ENCODE measurements around the gene ARHGAP4.

Gene ARHGAP4

GRCh38 chrX:153906126-153906917 is 19.7 kb downstream of the ARHGAP4 start:
- no peak for DNase-seq (ENCODE audit: low read depth in 2 of 2)

DNA sequence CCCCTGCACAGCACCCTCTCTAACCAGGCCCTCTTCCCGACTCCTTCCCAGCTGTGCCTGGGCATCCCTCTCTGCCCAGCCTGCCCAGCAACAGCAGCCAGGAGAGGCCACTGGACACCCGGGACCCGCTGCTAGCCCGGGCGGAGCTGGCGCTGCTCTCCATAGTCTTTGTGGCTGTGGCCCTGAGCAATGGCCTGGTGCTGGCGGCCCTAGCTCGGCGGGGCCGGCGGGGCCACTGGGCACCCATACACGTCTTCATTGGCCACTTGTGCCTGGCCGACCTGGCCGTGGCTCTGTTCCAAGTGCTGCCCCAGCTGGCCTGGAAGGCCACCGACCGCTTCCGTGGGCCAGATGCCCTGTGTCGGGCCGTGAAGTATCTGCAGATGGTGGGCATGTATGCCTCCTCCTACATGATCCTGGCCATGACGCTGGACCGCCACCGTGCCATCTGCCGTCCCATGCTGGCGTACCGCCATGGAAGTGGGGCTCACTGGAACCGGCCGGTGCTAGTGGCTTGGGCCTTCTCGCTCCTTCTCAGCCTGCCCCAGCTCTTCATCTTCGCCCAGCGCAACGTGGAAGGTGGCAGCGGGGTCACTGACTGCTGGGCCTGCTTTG is 20.5 kb downstream of the ARHGAP4 start:
- no peak for DNase-seq (ENCODE audit: low read depth in 2 of 2)

DNA sequence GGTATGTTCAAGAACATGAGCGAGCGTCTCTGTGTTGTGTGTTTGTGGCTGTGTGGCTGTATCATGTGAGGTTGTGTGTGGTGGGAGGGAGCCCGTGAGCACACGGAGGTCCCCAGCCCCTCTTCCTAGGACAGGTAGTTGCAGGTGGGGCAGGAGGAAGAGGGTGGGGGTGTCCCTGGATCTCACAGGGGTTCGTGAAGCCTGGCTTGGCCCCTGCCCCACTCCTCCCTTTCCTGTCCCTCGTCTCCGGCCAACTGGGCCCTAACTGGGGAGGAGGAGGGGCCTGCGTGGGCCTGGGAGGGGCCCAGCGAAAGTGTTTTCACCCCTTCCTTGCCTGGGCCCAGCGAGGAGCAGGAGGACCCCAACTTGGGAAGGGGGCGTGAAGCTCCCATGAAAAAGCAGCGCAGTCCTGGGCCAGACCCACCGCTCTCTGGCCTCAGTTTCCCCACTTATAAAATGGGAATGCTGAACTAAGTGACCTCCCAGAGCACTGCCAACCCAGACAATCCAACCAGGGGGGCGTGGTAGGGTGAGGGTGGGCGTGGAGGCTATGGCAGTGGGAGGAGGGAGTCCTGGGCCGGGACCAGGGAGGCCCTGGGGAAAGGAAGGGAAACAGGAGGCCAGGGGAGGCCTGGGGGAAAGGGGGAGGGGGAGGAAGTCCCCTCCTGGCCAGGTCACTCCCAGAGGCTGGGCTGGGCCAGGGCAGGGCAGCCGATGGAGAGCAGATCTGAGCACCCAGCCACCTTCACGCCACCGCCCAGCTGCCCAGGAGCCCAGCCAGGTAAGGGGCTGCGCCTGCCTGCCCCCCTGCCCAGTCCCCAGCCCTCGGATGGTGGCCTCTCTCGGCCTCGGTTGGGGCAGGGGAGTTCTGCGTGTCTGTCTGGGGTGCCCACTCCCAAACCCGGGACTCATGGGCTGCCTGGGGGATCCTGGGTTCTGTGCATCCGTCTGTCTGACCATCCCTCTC is 21.8 kb downstream of the ARHGAP4 start, which contains the start of gene AVPR2:
Gene AVPR2, plus strand, starts transcription at position 683 of the 967 bp plus-strand sequence. CDS start 473 bp downstream, outside the sequence.
- no peak for DNase-seq (ENCODE audit: low read depth in 2 of 2)

- no peak for DNase-seq (ENCODE audit: low read depth in 2 of 2)
Measured at GRCh38 chrX:153903238-153903980, 22.7 kb downstream of the ARHGAP4 start.

DNA sequence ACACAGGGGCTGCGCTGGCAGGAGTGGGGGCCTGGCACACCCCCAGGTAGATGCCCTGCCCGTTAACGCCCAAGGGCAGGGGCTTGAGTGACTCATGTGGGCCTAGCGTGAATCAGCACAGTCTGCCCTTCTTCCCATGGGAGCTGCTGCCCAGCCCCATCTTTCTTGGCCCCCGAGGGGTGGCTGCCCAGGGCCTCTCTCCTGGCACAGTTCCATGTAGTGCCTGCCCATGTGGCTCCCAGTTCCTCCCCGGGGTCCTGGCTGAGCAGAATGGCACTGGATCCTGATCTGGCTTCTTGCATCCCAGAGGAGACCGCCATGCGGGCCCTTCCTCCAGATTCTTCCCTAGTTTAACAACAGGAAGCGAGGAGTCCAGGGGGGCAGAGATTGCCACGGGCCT is 23.7 kb downstream of the ARHGAP4 start:
- DNase-seq (ENCODE audit: low read depth in 2 of 2) = no peak

DNA sequence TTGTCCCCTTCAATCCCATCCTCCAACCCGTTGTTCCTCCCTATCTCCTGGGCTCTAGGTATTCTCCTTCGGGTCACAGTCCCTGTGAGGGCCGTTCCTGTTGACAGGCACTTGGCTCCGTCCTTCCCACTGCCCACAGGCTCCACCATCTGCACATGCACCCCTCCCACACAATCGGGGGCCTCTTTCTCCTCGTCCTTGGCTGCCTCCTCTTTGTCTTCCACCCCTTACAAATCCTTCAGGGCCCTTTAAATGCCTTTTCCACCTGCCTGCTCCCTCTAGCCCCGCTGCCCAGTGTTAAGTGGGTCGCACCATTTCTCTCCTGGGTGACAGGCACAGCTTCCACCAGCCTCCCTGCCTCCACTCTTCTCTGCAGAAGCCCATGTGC is 24.3 kb downstream of the ARHGAP4 start:
- DNase-seq (ENCODE audit: low read depth in 2 of 2) = no peak

DNA sequence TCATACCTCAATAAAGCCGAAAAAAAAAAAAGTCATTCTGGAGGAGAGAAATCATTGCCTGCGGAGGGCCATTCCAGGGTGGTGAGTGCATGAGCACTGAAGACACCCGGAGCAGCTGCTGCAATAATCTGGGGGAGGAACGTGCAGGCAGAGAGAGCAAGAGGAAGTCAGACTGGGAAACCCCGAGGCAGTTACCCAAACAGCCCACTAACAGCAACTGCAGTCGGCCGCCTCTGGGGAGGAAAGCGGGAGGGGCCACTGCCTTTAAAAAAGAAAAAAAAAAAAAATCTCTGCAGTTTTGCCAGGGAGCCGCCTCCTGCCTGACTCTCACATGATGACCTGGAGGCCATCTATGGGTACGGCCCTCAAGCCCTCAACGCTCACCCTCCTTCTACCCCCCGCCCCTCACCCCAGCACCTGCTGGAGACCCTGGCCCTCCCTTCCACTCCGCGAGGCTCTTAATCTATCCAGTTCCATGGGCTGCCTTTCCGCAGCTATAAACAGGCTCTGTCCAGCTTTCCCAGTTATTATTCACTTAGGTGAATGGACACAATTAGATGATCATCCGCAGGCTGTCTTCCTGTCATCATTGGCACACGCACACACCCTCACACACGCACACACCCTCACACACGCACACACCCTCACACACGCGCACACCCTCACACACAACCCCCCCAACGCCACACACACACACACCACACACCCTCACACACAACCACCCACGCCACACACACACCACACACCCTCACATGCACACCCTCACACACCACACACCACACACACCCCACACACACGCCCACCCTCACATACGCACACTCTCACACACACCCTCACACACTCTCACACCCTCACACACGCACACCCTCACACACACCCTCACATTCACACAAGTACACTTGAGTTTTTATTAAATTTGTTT is 25.0 kb downstream of the ARHGAP4 start:
- no peak for DNase-seq (ENCODE audit: low read depth in 2 of 2)

GRCh38 chrX:153897899-153898298 is 28.2 kb downstream of the ARHGAP4 start:
- no peak for DNase-seq (ENCODE audit: low read depth in 2 of 2)

GRCh38 chrX:153889123-153889522 is 36.9 kb downstream of the ARHGAP4 start:
- no peak for DNase-seq (ENCODE audit: low read depth in 2 of 2)

GRCh38 chrX:153888344-153888743 is 37.7 kb downstream of the ARHGAP4 start:
- DNase-seq (ENCODE audit: low read depth in 2 of 2) = no peak

GRCh38 chrX:153887385-153887784 is 38.7 kb downstream of the ARHGAP4 start:
- DNase-seq (ENCODE audit: low read depth in 2 of 2) = no peak

GRCh38 chrX:153886915-153887314 is 39.1 kb downstream of the ARHGAP4 start:
- no peak for DNase-seq (ENCODE audit: low read depth in 2 of 2)

DNA sequence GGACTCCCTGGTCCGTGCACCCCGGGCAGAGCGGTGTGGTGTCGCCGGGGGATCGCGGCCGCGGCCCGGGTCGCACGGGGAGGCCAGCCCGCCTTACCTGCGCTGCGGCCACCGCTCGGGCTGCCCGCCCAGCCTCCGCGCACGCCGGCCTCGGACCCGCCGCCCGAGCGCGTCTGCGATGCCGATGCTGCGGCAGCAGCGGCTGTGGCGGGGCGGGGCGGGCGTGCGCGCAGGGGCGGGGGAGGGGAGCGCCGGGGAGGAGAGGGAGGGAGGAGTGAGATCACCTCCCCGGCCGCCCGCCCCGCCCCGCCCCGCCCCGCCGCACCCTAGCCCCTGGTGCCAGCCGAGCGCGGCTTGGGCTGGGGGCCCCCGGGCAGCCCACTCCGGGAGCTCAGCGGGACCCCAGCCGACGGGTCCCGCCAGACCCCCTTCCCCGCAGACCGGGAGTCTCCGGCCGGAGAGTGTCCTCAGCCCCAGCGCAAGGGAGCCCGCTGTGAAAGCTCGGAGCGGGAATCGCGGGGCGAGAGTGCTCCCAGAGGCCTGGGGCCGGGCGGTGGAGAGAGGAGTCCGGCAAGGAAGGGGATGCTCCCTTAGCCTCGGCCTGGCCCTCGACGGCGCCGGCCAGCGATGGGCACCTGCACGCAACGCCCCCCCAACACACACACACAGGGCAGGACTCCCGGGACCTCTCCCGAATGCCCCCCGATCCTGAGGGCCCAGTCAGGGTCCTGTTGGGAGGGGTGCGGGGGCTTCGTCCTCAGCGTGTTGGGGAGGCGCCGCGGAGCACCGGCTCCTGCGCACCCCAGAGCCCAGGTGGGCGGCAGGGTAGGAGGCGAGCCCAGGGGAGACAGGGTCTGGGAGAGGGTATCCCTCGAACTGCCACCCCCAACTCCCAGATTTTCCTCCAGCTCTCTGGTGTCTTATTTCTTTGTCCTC is 39.8 kb downstream of the ARHGAP4 start, which contains the start of gene L1CAM:
Gene L1CAM, minus strand, starts transcription at position 206 of the 936 bp plus-strand sequence. CDS start 10,337 bp downstream, outside the sequence.
- no peak for DNase-seq (ENCODE audit: low read depth in 2 of 2)

GRCh38 chrX:153885208-153885787 is 40.8 kb downstream of the ARHGAP4 start:
- DNase-seq (ENCODE audit: low read depth in 2 of 2) = no peak

GRCh38 chrX:153884590-153884989 is 41.5 kb downstream of the ARHGAP4 start:
- no peak for DNase-seq (ENCODE audit: low read depth in 2 of 2)

GRCh38 chrX:153884136-153884535 is 41.9 kb downstream of the ARHGAP4 start:
- DNase-seq (ENCODE audit: low read depth in 2 of 2) = no peak

DNA sequence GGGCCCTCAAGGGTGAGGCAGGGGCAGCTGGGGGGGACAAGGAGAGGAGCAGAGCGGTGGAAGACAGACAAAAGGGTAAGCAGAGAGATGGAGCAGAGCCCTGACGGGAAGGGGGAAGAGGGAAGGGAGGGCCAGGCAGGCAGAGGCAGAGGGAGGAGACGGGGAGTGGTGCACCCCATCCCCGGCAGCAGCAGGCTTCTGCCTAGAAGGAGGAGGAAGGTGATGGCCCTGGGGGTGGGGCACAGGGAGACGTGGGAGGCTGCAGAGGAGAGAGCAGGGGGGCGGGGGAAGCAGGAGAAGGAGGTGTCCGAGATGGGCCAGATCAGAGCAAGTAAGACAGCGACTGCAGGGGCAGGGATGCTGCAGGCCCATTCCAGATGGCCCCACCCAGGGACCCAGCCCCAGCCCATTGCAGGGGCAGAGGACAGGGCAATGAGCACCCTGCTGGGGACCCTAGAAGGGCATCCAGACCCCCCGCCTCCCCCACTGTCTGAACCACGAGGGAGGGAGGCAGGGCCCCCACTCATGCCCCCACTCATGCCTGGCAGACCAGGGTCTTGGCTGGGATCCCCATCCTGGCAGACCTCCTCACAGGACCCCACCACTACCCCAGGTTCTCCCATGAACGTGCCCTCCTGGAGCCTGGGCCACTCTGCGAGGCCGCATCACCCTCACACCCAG is 42.8 kb downstream of the ARHGAP4 start:
- DNase-seq (ENCODE audit: low read depth in 2 of 2) = no peak

DNA sequence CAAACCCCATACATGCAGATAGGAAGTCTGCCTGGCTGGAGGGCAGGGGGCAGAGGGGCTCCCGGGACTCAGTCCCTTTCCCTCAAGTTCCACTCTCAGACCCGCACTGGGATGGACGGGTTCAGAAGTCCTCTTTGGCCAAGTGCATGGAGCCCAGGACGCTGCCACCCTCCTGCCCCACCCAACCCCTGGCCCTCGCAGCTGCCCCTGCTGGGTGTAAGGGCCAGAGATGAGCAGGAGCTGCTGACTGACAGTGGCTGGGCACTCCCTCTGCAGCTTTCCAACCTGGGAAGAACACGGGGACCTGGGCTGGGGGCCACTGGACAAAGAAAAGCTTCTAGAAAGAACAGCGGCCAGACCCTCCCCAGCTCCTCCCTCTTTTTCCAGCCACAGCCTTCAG is 43.5 kb downstream of the ARHGAP4 start:
- no peak for DNase-seq (ENCODE audit: low read depth in 2 of 2)

All from stimulated activated CD8-positive, alpha-beta memory T cell treated with anti-CD3 and anti-CD28 coated beads, Interleukin-2, amount 100 ng/mL, for 48 hours (primary cell).